Lower leg skin (tissue), 4 donors: ENCODE results near the gene SLC10A6. TPM values are rescaled to one million over a fixed set of nuclear protein-coding genes. Genes with fewer than 3 reads are reported as not detected.
A peak's percentile ranks its signal among the peaks of the same experiment; 100 is the strongest.

ENCODE experiments used
- DNase-seq, 2 donors: peaks; one replicate each; pipeline ENCODE4 v3.0.0-alpha.2; 2019; ENCODE audit warnings: low spot score in 2 of 2
- H3K4me3 ChIP-seq: fragments of 200-600 bp; sonication (generic); 2 replicates; pipeline ENCODE4 v1.5.1; 2017; ENCODE audit warnings: mild to moderate bottlenecking, low read depth; ENCODE audit not compliant: poor library complexity, severe bottlenecking
- POLR2A ChIP-seq, 2 donors: fragments of 450-650 bp; IDR thresholded peaks; one replicate each; pipeline ENCODE4 v1.6.1; 2016 to 2017; ENCODE audit warnings: antibody characterized with exemption in 2 of 2, mild to moderate bottlenecking in 1 of 2, moderate library complexity in 1 of 2
- WGBS, 2 donors: methylation state at CpG; one replicate each; pipeline ENCODE4 v1.1.5; 2018; 5-methylcytosine and 5-hydroxymethylcytosine counted together
- intact Hi-C: fragments of 100-400 bp; cut with DNase I; formaldehyde crosslinking; loops from one replicate; pipeline ENCODE4 v1.15.0; 2023; ENCODE audit warnings: low total_unique reads
- total RNA-seq, 4 donors: library from RNA; depleted of rRNA; stranded (reverse); fragments of >200 nt; gene quantifications; one replicate each; pipeline ENCODE4 v1.1.0, GENCODE V29; 2016
- TF ChIP-seq, protein P1 (sequence below), 3 donors: fragments of 450-650 bp; IDR thresholded peaks; one replicate each; pipeline ENCODE4 v1.5.1; 2016; ENCODE audit warnings: antibody characterized with exemption in 3 of 3, mild to moderate bottlenecking in 3 of 3, moderate library complexity in 2 of 3

Gene SLC10A6
- total RNA-seq, 4 donors from 2014 or later = 70.0 to 159 (median 99.3) TPM

DNA sequence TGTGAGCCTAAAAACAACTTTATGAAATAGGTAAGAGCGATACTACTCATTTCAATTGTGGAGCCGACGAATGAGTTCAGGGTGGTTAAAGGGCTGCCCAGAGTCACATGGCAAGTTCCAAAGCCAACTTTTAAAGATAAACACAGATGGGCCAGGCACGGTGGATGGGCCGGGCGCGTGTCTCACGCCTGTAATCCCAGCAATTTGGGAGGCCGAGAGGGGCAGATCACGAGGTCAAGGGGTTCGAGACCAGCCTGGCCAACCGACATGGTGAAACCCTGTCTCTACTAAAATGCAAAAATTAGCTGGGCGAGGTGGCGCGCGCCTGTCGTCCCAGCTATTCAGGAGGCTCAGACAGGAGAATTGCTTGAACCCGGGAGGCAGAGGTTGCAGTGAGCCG, 44.0 kb upstream of the SLC10A6 start:
- intact Hi-C loops = loop anchor here (5.0 kb wide), 1 partner anchor 396 kb away; no protein-coding TSS in a partner anchor
- WGBS, 2 donors = 69 to 72% methylated on average over 19 of the region's 19 CpGs
- H3K4me3 ChIP-seq = no peak overlapping the region
- no peak for DNase-seq
- no peak for TF ChIP-seq POLR2A (IDR thresholded peaks at IDR 0.05)
- TF ChIP-seq, protein P1, sequence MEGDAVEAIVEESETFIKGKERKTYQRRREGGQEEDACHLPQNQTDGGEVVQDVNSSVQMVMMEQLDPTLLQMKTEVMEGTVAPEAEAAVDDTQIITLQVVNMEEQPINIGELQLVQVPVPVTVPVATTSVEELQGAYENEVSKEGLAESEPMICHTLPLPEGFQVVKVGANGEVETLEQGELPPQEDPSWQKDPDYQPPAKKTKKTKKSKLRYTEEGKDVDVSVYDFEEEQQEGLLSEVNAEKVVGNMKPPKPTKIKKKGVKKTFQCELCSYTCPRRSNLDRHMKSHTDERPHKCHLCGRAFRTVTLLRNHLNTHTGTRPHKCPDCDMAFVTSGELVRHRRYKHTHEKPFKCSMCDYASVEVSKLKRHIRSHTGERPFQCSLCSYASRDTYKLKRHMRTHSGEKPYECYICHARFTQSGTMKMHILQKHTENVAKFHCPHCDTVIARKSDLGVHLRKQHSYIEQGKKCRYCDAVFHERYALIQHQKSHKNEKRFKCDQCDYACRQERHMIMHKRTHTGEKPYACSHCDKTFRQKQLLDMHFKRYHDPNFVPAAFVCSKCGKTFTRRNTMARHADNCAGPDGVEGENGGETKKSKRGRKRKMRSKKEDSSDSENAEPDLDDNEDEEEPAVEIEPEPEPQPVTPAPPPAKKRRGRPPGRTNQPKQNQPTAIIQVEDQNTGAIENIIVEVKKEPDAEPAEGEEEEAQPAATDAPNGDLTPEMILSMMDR (IDR thresholded peaks at IDR 0.05) = no peak

DNA sequence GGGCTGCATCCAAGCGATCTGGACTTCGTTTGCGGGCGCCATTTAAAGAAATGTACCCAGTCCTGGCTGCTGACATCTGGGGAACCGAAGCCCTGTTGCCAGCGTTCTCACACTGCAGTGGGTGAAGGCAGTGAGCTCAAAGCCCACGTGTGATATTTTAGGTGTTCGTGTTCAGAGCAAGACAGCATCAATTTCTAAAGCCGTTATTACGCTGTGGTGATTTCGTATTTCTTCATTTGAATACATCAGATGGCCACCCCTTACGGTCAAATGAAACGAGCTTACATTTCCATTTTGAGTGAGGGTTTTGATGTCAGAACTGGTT, 43.4 kb upstream of the SLC10A6 start:
- WGBS, 2 donors = 7 to 9% methylated on average over 12 to 13 of the region's 13 CpGs
- TF ChIP-seq, protein P1 (IDR thresholded peaks at IDR 0.05) = no peak
- no peak for TF ChIP-seq POLR2A (IDR thresholded peaks at IDR 0.05)
- H3K4me3 ChIP-seq = peak overlapping the region; percentile 57
- intact Hi-C loops = loop anchor here (5.0 kb wide), 1 partner anchor 395 kb away; no protein-coding TSS in a partner anchor
- DNase-seq = no peak

DNA sequence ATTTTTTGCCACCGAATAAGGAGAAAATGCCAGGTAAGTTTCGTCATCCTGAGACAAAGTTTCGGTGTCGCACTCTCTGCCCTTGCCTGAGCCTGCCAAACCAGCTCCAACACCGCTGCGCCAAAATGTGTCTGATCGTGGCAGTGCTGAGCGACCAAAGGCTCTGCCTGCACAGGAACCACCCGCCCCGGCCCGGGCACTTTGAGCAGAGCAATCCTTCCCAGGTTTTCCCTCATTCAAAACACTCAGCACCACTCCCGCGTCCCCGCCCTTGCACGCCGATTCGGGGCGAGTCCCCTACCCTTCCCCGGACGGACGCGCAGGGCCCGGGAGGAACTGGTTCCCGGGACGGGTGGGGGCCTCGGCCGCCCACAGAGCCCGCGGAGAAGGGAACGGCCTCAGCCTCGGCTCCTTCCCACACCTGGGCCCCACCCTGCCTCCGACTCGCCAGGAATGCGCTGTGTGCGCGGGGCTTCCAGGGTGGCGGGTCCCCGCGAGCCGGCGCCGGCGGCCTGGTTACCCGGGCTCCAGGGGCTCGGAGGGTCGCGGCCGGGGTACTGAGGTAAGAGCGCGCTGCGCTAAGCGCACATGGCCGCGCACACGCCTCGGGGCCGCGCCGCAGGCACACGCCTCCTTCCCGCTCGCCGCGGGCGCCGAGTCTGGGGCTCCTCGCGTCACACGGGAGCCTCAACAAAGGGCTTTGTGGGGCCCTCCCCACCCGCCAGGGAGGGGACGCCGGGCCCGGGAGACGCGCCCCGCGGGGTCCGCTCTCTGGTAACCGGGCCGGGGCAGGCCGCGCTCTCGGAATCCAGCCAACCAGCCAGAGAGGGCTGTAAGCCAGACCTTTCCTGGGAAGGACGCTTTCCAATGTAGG, 42.8 kb upstream of the SLC10A6 start, which contains the start of gene C4orf36:
C4orf36 (minus strand) TSS at position 661 of the 874 bp plus-strand sequence. CDS start 902 bp downstream, outside the sequence.
- TF ChIP-seq POLR2A (IDR thresholded peaks at IDR 0.05) = no peak
- TF ChIP-seq, protein P1 (IDR thresholded peaks at IDR 0.05) = no peak
- H3K4me3 ChIP-seq = peak within 1 kb of the TSS; percentile 57
- WGBS, 2 donors = 0 to 2% methylated on average over 28 to 45 of the region's 84 CpGs
- intact Hi-C loops = loop anchor here (5.0 kb wide), 1 partner anchor 395 kb away; no protein-coding TSS in a partner anchor
- peak; percentile 82 to 95 for DNase-seq

DNA sequence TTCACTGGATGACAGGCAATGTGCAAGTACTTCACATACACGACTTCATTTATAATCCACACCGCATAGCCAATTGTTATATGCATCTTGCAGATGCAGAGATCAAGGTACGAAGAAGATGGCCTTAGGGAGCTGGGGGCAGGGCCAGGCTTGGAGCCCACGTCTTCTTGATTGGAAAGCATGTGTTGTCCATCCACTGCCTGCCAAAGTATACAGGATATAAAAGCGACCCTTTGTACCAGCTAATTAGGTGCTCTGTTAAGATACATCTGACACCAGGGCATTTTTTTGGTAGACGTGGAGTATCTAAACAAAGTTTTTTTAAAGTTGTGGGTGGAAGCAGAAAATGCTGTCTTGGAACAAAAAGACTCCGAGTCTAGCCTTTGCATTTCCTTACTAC, 41.6 kb upstream of the SLC10A6 start:
- intact Hi-C loops = loop anchor here (5.0 kb wide), 1 partner anchor 393 kb away; no protein-coding TSS in a partner anchor
- 37 to 41% methylated on average over 7 of the region's 7 CpGs for WGBS, 2 donors
- no peak for DNase-seq
- TF ChIP-seq, protein P1 (IDR thresholded peaks at IDR 0.05) = no peak
- no peak overlapping the region for H3K4me3 ChIP-seq

DNA sequence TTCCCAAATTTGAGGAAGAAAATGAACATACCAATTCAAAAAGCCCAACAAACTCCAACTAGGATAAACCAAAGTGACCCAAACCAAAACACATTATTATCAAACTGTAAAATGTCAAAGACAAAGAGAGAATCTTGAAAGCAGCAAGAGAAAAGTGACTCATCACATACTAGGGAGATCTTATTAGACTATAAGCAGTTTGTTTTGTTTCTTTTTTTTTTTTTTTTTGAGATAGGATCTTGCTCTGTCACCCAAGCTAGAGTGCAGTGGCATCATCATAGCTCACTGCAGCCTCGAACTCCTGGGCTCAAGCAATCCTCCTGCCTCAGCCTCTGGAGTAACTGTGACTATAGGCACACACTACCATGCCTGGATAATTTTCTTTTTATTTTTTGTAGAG, 30.5 kb upstream of the SLC10A6 start:
- no peak for TF ChIP-seq POLR2A (IDR thresholded peaks at IDR 0.05)
- TF ChIP-seq, protein P1 (IDR thresholded peaks at IDR 0.05) = no peak
- 74 to 100% methylated on average over 1 of the region's 1 CpG for WGBS, 2 donors
- no peak for DNase-seq
- H3K4me3 ChIP-seq = no peak overlapping the region
- intact Hi-C loops = no loop called here
